GM21367 (cell line): ENCODE data around the gene TBCC.

Source experiments
- ATAC-seq: cut with Tn5 transposase; IDR thresholded peaks from one replicate; pipeline ENCODE4 v1.9.1; 2021; ENCODE audit not compliant: unreplicated experiment

Gene TBCC

GRCh38 chr6:42771741-42772100 is 25.8 kb upstream of the TBCC start:
- ATAC-seq, result peak; percentile 18

- ATAC-seq, result no peak
Observed at GRCh38 chr6:42769836-42770235, 23.9 kb upstream of the TBCC start.

DNA sequence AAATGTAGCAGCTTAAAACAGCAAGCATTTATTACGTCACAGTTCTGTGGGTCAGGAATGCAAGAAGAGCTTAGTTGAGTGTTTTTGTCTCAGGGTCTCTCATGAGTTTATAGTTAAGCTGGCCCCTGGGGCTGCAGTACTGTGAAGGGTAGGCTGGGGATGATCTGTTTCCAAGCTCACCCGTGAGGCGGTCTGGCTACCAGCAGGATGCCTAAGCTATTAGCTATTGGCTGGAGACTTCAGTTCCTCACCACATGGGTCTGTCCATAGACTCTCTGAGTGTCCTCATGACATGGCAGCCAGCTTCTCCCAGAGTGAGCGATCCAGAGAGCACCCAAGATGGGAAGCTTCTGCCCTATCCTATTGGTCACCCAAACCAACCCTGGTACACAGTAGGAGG is 23.1 kb upstream of the TBCC start:
- ATAC-seq, result no peak

- no peak for ATAC-seq
Observed at GRCh38 chr6:42766163-42766670, 20.3 kb upstream of the TBCC start.

- no peak for ATAC-seq
Observed at GRCh38 chr6:42764911-42765648, 19.2 kb upstream of the TBCC start.

GRCh38 chr6:42762950-42763349 is 17.0 kb upstream of the TBCC start:
- ATAC-seq, result no peak

GRCh38 chr6:42762426-42762859 is 16.5 kb upstream of the TBCC start:
- no peak for ATAC-seq

DNA sequence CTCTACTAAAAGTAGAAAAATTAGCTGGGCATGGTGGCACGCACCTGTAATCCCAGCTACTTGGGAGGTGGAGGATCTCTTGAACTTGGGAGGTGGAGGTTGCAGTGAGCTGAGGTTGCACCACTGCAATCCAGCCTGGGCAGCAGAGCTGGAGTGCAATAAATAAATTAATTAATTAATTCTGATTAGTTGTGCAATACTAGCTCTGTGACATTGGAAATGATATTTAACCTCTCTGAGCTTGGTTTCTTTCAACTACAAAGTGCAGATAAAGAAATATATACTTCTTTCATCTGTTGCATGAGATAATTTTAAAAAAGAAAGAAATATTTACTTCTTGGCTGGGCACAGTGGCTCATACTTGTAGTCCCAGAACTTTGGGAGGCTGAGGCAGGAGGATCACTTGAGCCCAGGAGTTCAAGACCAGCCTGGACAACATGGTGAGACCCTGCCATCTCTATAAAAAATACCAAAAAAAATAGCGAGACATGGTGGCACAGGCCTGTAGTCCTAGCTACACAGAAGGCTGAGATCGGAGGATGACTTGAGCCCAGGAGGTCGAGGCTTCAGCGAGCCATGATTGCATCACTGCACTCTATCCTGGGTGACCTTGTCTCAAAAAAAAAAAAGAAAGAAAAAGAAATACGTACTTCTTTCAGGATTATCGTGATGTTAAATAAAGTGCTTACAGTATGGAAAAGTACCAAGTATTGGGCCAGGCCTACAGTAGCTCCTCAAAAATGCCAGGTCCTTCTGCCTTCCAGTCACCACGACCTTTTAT is 15.6 kb upstream of the TBCC start:
- ATAC-seq, result no peak

DNA sequence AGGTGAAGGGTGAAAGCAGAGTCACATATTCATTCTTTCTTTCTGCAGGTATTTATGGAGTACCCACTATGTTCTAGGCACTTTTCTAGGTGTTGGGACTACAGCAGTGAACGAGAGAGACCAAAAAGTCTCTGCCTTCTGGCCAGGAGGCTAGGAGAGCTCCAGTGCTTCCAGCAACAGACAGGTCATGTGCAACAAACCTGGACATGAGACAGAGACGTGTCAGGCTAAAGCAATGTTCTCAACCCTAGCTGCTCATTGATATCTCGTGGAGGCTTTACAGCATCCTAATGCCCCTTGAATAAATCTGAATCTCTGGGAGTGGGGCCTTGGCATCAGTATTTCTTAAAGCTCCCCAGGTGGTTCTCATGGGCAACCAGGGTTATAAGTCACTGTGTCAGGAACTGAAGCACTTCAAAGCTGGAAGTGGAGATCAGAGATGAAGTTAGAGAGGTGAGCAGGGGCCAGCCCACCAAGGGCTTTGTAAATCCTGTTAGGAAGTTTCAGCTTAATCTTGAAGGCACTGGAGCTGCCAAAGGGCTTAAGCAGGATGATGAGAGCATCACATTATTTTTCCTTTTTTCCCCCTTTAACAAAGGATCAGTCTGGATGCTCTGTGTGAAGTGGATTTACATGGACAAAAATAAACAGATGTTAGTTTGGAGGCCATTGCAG is 13.0 kb upstream of the TBCC start:
- ATAC-seq, result no peak

DNA sequence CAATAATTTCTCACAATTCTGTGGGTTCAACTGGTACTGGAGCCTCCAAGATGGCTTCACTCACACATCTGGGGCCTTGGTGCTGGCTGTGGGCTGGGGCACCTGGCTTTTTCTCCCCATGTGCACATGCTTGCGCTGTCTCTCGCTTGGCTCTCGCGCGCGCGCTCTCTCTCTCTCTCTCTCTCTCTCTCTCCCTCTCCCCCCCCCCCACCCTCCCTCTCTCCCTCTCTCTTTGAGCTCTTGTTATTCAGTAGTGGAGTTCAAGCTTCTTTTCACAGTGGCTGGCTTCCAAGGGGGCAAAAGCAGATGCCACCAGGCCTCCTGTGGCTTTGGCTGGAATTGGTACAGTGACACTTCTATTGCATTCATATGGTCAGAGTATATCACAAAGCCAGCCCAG is 10.8 kb upstream of the TBCC start:
- ATAC-seq, result no peak

DNA sequence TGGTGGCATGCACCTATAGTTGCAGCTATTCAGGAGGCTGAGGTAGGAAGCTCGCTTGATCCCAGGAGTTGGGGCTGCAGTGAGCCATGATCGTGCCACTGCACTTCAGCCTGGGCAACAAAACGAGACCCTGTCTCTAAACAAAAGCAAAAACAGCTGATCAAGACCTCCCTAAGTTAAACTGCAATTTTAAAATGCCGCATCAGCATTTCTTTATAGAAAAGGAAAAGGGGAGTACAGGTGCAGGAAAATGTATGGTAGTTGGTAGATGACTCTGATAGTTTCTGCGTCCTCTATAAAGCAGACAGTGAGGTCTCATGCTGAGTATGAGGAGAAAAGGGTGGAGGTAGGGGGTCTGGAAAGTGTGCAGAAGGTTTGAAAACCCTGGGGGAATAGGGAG is 8.9 kb upstream of the TBCC start:
- no peak for ATAC-seq

- ATAC-seq, result no peak
Observed at GRCh38 chr6:42751055-42751454, 5.2 kb upstream of the TBCC start.

- ATAC-seq, result no peak
Observed at GRCh38 chr6:42748203-42748898, 2.4 kb upstream of the TBCC start.

DNA sequence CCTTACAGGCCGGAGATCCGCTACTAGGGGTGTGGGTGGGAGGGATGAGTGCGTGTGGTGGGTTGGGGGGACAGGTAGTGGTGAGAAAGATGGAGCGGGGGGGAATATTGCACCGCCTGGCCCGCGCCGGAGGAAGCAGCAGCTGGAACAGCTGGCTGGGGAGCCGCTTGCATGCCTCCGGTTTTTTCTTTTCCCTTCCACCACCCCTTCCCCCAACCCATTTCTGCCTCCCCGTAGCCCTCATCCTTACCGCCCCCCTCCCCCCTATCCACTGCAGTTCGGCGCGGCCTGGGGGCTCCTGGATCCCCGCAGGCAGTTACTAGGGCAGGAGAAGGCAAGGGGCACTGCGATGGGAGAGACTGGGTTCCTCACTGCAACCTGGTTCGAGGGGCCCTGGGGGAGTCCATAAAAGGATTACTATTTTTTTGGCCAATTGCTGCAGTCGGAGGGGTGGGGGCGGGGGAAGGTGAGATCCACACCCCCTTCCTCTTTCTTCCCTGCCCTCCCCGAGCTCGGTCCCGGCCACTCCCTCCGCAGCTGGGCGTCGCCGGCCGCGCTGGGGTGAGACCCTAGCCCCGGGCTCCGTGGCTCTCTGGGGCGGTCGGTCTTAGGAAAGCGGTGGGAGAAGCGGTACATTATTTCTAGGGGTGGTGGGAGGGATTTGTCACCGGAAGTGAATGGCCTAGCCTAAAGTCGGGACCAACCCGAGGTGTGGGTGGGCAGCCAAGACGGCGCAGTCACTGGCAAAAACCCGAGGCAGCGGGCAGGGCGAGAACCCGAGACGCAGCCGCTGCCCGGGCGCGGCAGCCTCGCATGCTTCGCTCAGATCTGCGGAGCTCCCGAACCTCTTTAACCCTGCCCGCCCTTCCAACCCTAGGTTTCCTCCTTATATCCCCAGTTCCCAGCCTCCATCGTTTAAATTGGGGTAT is 824 bp upstream of the TBCC start:
- peak; percentile 53 for ATAC-seq

- ATAC-seq, result no peak
Observed at GRCh38 chr6:42745083-42745639, 742 bp downstream of the TBCC start.

DNA sequence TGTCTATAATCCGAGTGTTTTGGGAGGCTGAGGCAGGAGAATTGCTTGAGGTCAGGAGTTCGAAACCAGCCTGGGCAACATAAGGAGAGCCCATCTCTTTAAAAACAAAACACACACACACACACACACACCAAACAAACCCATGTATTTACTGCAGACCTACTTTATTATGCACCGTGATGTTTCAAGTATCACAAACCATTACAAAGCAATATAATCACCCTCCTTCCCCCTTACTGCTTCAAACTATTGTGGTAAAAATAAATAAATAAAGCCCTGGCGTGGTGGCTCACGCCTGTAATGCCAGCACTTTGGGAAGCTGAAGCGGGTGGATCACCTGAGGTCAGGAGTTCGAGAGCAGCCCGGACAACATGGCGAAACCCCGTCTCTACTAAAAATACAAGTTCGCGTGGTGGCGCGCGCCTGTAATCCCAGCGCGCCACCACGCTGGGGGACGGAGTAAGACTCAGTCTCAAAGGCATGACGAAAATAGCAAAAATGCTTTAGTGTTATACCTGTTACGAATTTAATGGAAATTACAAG is 1.5 kb downstream of the TBCC start:
- ATAC-seq, result no peak

GRCh38 chr6:42742116-42742894 is 3.6 kb downstream of the TBCC start:
- ATAC-seq, result no peak

DNA sequence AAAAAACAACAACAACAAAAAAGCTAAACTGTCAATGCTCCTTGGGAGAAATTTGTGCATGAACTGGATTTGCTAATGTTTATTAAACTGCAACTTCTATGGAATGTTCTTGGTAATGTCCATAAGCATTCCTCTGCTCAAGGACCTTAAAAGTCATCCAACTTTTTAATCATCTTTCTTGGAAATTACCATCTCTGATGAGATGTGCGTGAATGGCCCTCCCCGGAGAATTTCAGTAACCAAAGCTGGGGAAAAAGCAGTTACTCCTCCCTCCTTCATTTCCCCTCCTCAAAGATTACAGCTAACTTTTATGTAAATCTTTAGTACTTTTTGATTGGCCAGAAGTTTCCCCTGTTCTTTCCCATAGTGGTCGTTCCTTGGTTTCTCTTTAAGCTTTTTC is 5.2 kb downstream of the TBCC start:
- ATAC-seq, result no peak

DNA sequence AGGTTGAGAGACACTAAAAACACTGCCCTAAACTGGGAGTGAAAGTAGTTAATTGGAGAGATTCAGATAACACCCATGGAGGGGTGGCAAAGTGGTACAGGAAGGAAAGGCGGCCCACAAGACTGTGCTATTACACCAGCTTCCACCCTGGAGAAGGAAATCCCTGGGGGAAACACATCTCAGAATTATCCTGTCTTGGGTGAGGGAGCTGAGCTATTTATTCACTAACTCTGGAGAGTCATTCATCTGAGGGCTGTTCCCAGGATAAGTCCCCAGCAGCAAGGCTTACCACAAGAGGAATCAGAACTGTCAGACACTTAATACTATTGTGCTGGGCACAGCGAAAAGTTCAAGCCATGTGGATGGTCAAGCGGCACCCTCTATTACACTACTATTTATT is 9.9 kb downstream of the TBCC start:
- ATAC-seq, result no peak
